ENCODE results near the gene SPATA33. TPM values are rescaled to one million over a fixed set of nuclear protein-coding genes. Genes with fewer than 3 reads are reported as not detected.
"Not testable (repeated sequence)": the region's sequence is repeated elsewhere in the genome, so short reads cannot be mapped to it uniquely, and the experiment has no call there.

SPATA33 gene
- total RNA-seq, 6 experiments from 2014 or later = 6.3 to 10.1 (median 7.8) TPM

DNA sequence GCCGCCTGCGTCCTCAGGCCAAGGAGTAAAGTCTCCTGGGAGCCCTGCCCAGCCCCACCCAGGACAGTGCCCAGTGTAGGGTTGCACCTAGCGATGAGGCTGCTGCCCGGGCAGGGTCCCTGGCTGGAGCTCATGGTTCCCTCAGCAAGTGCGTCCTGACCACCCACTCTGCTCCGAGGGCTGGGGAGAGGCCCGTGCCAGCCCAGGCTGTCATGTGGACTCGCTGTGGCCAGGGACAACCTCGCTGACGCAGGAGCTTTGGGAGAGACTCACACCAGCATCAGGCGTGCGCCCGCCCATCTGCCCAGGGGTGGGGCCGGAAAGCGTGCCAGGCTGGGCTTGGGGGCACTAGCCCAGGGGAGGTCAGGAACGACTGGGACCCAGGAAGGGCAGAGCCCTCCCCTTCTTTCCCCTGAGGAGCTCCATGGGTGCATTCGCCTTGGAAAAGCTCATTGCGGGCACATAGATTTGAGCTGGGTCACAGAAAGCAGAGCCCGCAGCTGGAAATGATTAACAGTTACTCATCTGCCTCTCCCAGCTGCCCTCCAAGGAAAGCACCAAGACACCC is 24.5 kb upstream of the SPATA33 start:
- TF ChIP-seq, protein P1, sequence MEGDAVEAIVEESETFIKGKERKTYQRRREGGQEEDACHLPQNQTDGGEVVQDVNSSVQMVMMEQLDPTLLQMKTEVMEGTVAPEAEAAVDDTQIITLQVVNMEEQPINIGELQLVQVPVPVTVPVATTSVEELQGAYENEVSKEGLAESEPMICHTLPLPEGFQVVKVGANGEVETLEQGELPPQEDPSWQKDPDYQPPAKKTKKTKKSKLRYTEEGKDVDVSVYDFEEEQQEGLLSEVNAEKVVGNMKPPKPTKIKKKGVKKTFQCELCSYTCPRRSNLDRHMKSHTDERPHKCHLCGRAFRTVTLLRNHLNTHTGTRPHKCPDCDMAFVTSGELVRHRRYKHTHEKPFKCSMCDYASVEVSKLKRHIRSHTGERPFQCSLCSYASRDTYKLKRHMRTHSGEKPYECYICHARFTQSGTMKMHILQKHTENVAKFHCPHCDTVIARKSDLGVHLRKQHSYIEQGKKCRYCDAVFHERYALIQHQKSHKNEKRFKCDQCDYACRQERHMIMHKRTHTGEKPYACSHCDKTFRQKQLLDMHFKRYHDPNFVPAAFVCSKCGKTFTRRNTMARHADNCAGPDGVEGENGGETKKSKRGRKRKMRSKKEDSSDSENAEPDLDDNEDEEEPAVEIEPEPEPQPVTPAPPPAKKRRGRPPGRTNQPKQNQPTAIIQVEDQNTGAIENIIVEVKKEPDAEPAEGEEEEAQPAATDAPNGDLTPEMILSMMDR (IDR thresholded peaks at IDR 0.05) = no peak
- Mint-ChIP-seq H3K4me3 (no peak overlapping the region), H3K36me3 (ENCODE audit: low read depth) (no peaks in the 10 kb centered on the region), H3K9me3 (no peaks in the 10 kb centered on the region), H3K27me3 (ENCODE audit: insufficient read depth) (peaks cover 11% of the 10 kb centered on the region), H3K27ac (no peak overlapping the region), H3K4me1 (ENCODE audit: low read depth) (peaks cover 11% of the 10 kb centered on the region)
- DNase-seq = peak; percentile 87

DNA sequence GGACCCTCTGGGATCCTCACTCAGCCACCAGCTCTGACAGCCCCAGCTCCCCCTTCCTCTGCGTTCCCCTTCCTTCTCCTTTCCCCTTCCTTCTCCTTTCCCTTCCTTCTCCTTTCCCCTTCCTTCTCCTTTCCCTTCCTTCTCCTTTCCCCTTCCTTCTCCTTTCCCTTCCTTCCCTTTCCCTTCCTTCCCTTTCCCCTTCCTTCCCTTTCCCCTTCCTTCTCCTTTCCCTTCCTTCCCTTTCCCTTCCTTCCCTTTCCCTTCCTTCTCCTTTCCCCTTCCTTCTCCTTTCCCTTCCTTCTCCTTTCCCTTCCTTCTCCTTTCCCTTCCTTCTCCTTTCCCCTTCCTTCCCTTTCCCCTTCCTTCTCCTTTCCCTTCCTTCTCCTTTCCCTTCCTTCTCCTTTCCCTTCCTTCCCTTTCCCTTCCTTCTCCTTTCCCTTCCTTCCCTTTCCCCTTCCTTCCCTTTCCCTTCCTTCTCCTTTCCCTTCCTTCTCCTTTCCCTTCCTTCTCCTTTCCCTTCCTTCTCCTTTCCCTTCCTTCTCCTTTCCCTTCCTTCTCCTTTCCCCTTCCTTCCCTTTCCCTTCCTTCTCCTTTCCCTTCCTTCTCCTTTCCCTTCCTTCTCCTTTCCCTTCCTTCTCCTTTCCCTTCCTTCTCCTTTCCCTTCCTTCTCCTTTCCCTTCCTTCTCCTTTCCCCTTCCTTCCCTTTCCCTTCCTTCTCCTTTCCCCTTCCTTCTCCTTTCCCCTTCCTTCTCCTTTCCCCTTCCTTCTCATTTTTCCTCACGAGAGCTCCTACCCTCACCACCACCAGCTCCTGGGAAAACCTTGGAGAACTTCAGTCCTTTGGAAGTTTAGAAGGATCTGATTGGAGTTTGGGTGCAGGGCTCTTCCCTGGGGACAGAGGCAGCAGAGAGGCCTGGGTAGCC is 22.9 kb upstream of the SPATA33 start:
- H3K9me3 Mint-ChIP-seq = not testable (repeated sequence)

DNA sequence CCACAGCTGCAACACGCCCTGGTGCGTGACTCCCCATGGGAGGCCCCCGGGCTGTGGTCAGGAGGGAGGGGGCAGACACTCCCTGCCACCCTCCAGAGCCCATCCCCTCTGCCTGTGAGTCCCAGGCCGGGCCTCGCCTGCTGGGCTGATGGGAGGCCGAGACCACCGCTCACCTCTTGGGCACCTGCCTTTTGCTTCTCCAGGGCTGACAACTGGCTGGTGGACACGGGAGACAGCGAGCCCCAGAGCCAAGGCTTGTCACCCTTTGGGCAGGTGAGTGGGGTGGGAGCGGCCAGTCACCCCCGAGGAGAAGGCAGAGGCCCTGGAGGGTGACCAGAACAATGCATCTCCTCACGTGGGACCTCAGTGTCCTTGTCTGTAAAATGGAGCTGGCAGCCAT is 21.0 kb upstream of the SPATA33 start:
- TF ChIP-seq, protein P1 (IDR thresholded peaks at IDR 0.05) = no peak
- Mint-ChIP-seq H3K4me1 (ENCODE audit: low read depth) (peaks cover 21% of the 10 kb centered on the region), H3K4me3 (no peak overlapping the region), H3K9me3 (no peaks in the 10 kb centered on the region), H3K27me3 (ENCODE audit: insufficient read depth) (peaks cover 11% of the 10 kb centered on the region), H3K27ac (no peak overlapping the region), H3K36me3 (ENCODE audit: low read depth) (no peaks in the 10 kb centered on the region)
- DNase-seq = no peak

More for the DNA sequence above, 22.9 kb upstream of the SPATA33 start:
- H3K27me3 Mint-ChIP-seq (ENCODE audit: insufficient read depth) = peaks cover 11% of the 10 kb centered on the region
- H3K4me1 Mint-ChIP-seq (ENCODE audit: low read depth) = peaks cover 11% of the 10 kb centered on the region
- H3K4me3 Mint-ChIP-seq; DNase-seq; H3K36me3 Mint-ChIP-seq (ENCODE audit: low read depth); H3K27ac Mint-ChIP-seq: not testable (repeated sequence)

DNA sequence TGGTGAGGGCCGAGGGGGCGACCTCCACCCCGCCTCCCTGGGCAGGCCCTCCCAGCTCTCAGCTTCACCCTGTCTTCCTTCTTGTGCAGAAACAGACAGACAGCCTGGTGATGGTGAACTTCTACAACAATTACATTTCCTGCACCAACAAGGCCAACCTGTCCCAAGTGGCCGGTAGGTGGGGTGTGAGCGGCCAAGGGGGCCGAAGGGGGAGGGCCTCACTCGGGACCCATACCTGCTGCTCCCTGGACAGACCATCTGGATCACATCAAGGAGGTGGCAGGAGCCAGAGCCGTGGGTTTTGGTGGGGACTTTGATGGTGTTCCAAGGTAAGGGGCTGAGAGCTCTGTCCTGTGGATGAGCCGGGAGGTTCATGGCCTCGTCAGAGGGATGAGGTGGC is 20.3 kb upstream of the SPATA33 start:
- Mint-ChIP-seq H3K4me3 (no peak overlapping the region), H3K9me3 (no peaks in the 10 kb centered on the region), H3K4me1 (ENCODE audit: low read depth) (peaks cover 21% of the 10 kb centered on the region), H3K36me3 (ENCODE audit: low read depth) (no peaks in the 10 kb centered on the region), H3K27ac (no peak overlapping the region), H3K27me3 (ENCODE audit: insufficient read depth) (peaks cover 11% of the 10 kb centered on the region)
- no peak for DNase-seq
- TF ChIP-seq, protein P1 (IDR thresholded peaks at IDR 0.05) = peak; percentile 46; the same call in 1 of the 2 replicates

DNA sequence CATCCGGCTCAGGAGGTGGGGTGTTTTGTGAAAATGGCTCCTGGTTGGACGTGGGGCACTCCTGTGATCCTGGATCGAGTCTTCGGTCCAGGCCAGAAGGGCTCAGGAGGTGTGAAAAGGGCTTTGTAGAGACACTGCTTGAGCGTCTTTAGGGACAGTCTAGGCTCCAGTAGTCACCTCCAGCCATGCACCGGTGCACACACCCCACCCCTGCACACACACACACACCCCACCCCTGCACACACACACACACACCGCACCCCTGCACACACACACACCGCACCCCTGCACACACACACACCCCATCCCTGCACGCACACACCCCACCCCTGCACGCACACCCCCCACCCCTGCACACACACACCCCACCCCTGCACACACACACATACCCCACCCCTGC is 19.2 kb upstream of the SPATA33 start:
- TF ChIP-seq, protein P1 (IDR thresholded peaks at IDR 0.05) = no peak
- no peaks in the 10 kb centered on the region for H3K9me3 Mint-ChIP-seq

DNA sequence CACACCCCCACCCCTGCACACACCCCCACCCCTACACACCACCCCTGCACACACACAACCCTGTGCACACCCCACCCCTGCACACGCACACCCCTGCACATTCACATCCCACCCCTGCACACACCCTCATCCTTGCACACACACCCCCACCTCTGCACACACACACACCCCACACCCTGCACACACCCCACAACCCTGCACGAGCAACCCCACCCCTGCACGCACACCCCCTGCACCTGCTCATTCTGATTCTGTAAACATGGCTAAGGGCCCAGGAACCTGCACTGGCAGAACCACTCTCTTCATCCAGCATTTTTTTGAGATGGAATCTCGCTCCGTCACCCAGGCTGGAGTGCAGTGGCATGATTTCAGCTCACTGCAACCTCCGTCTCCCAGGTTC is 18.3 kb upstream of the SPATA33 start:
- Mint-ChIP-seq H3K4me1 (ENCODE audit: low read depth) (peaks cover 10% of the 10 kb centered on the region), H3K27ac (no peak overlapping the region), H3K4me3 (no peak overlapping the region), H3K27me3 (ENCODE audit: insufficient read depth) (peaks cover 3% of the 10 kb centered on the region), H3K36me3 (ENCODE audit: low read depth) (no peaks in the 10 kb centered on the region), H3K9me3 (no peaks in the 10 kb centered on the region)
- TF ChIP-seq, protein P1 (IDR thresholded peaks at IDR 0.05) = no peak
- no peak for DNase-seq

More for the DNA sequence above, 19.2 kb upstream of the SPATA33 start:
- DNase-seq = no peak
- Mint-ChIP-seq H3K36me3 (ENCODE audit: low read depth) (no peaks in the 10 kb centered on the region), H3K27ac (no peak overlapping the region), H3K4me3 (no peak overlapping the region), H3K27me3 (ENCODE audit: insufficient read depth) (peaks cover 10% of the 10 kb centered on the region), H3K4me1 (ENCODE audit: low read depth) (peaks cover 18% of the 10 kb centered on the region)

Measured in HFFc6 (cell line).